ENCODE results near the gene MDFI. TPM values are rescaled to one million over a fixed set of nuclear protein-coding genes. Genes with fewer than 3 reads are reported as not detected.

MDFI gene
- total and polyA plus RNA-seq, 2 experiments from 2014 or later, result 2.8 to 51.4 TPM

GRCh38 chr6:41654698-41655151 lies 16.5 kb downstream of the MDFI start (continued):
- TF ChIP-seq ETS1 (IDR thresholded peaks at IDR 0.05) (no peak), ZNF114 (CRISPR knock-in tag; IDR thresholded peaks at IDR 0.05) (no peak), ZNF331 (CRISPR knock-in tag; IDR thresholded peaks at IDR 0.05; ENCODE audit: low read depth) (no peak), CREB1 (CRISPR knock-in tag; IDR thresholded peaks at IDR 0.05; ENCODE audit: low read depth) (no peak), CTCF (conservative IDR thresholded peaks at IDR 0.05; ENCODE audit: low read depth in 2 of 2) (no peak), NANOG (IDR thresholded peaks at IDR 0.05; ENCODE audit: borderline replicate concordance) (no peak)

- Histone ChIP-seq H3K27me3 (ENCODE audit: insufficient read depth) (no peaks in the 10 kb centered on the region), H3K4me2 (no peak overlapping the region), H3K9me2 (ENCODE audit: insufficient read depth) (no peaks in the 10 kb centered on the region), H3K4me1 (ENCODE audit: insufficient read depth) (peaks cover 3% of the 10 kb centered on the region; the same call in 1 of the 2 replicates), H3K27ac (ENCODE audit: low read depth) (no peak overlapping the region), H2AFZ (no peak overlapping the region), H3K36me3 (ENCODE audit: insufficient read depth) (no peaks in the 10 kb centered on the region), H3K4me3 (no peak overlapping the region), H4K20me1 (replicated peaks; ENCODE audit: insufficient read depth) (no peaks in the 10 kb centered on the region), H3F3A (replicated peaks; ENCODE audit: low read depth) (no peaks in the 10 kb centered on the region), H3K79me2 (replicated peaks; ENCODE audit: insufficient read depth) (no peaks in the 10 kb centered on the region)
- peaks cover 25% of the 10 kb centered on the region for H3K4me1 Mint-ChIP-seq
- H3K27me3 Mint-ChIP-seq (ENCODE audit: insufficient read depth, low read depth, poor library complexity), result peaks cover 21% of the 10 kb centered on the region
- peaks cover 22% of the 10 kb centered on the region for H3K36me3 Mint-ChIP-seq (ENCODE audit: low read depth)
- no peaks in the 10 kb centered on the region; the same call in 2 of the 3 replicates for H3K9me3 Mint-ChIP-seq
- no peak for DNase-seq (ENCODE audit: low spot score)
- ATAC-seq, result no peak
- no peak overlapping the region for H3K4me3 Mint-ChIP-seq
- no peak overlapping the region for H3K27ac Mint-ChIP-seq
- no peak for TF ChIP-seq ZNF462 (CRISPR knock-in tag; IDR thresholded peaks at IDR 0.05)
- TF ChIP-seq POLR2AphosphoS5 (IDR thresholded peaks at IDR 0.05; ENCODE audit: low read depth), result no peak
- no peak for TF ChIP-seq ZNF114 (CRISPR knock-in tag; IDR thresholded peaks at IDR 0.05)
- TF ChIP-seq STAT1 (IDR thresholded peaks at IDR 0.05; ENCODE audit: unreplicated experiment), result no peak
- no peak for TF ChIP-seq REST (IDR thresholded peaks at IDR 0.05; ENCODE audit: unreplicated experiment)
- no peak for TF ChIP-seq JUNB (IDR thresholded peaks at IDR 0.05; ENCODE audit: unreplicated experiment)
- no peak for TF ChIP-seq CREB1 (CRISPR knock-in tag; IDR thresholded peaks at IDR 0.05; ENCODE audit: low read depth)
- no peak for TF ChIP-seq ZNF331 (CRISPR knock-in tag; IDR thresholded peaks at IDR 0.05; ENCODE audit: low read depth)
Observed at GRCh38 chr6:41655176-41655575, 16.9 kb downstream of the MDFI start.
